ENCODE results near the gene C3orf62. TPM values are rescaled to one million over a fixed set of nuclear protein-coding genes. Genes with fewer than 3 reads are reported as not detected.

C3orf62 gene
- polyA plus RNA-seq, 1 donor (not counting 4 experiments of a cell fraction or from before 2014, with no cell fraction given): 5.2 TPM

DNA sequence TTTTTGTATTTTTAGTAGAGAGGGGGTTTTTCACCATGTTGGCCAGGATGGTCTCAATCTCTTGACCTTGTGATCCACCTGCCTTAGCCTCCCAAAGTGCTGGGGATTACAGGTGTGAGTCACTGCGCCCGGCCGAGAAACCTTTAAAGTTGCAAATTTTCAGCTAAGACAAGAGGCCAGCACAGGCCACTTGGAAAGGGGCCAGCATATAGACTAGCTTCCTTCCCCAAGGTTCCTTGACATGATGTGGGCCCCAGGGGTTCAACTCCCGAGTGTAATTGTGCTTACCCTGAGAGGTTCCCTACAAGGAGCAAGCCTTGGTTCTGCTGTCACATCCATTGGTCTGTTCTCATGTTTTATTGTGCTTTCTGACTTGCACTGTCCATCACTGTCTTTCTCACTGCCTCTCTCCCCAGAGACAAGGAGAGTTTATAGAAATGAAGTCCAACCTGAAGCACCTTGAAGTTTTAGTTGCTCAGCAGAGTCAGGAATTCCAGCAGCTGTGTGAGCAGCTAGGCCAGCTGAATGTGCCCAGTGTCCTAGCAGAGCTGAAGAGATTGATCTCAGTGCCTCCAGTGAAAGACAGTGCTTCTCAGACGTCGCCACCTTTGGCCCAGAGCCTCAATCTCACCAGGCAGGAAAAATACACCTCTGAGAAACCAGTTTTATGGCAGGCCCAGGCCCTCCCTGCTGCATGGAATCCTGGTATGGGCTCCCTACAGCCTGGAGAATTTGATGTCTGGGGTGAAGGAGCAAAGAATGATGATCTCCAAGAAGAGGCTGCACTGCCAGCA lies 21.1 kb downstream of the C3orf62 start:
- Histone ChIP-seq H4K20me1 (ENCODE audit: control insufficient read depth, extremely low read depth, insufficient read depth, low read length) (no peaks in the 10 kb centered on the region), H3K27me3 (ENCODE audit: control insufficient read depth, extremely low read depth, insufficient read depth, low read length) (no peaks in the 10 kb centered on the region), H3K36me3 (ENCODE audit: control insufficient read depth in 2 of 2, extremely low read depth in 1 of 2, insufficient read depth in 2 of 2, low read length in 2 of 2) (no peaks in the 10 kb centered on the region), H3K4me2 (ENCODE audit: control insufficient read depth, extremely low read depth, insufficient read depth, low read depth, low read length) (no peak overlapping the region), H3K9me1 (ENCODE audit: control insufficient read depth, extremely low read depth, insufficient read depth, low read length) (no peaks in the 10 kb centered on the region), H3K4me1 (ENCODE audit: control insufficient read depth, extremely low read depth, insufficient read depth, low read length) (no peaks in the 10 kb centered on the region), H3K9ac (ENCODE audit: control insufficient read depth, extremely low read depth, insufficient read depth, low read length) (no peak overlapping the region), H3K27ac (ENCODE audit: control insufficient read depth, insufficient read depth, low read length) (no peak overlapping the region), H3K9me3 (ENCODE audit: control insufficient read depth, low read depth, low read length) (no peaks in the 10 kb centered on the region), H2AFZ (ENCODE audit: control insufficient read depth, low read length) (no peak overlapping the region), H3K79me2 (ENCODE audit: control insufficient read depth, insufficient read depth, low read length) (no peaks in the 10 kb centered on the region), H3K4me3 (ENCODE audit: control insufficient read depth in 2 of 3, extremely low read depth in 1 of 3, insufficient read depth in 2 of 3, low read depth in 1 of 3, low read length in 3 of 3) (no peak overlapping the region)
- no peak for FAIRE-seq
- TF ChIP-seq EZH2 (IDR thresholded peaks at IDR 0.05; ENCODE audit: low read length): no peak
- TF ChIP-seq, protein P1, sequence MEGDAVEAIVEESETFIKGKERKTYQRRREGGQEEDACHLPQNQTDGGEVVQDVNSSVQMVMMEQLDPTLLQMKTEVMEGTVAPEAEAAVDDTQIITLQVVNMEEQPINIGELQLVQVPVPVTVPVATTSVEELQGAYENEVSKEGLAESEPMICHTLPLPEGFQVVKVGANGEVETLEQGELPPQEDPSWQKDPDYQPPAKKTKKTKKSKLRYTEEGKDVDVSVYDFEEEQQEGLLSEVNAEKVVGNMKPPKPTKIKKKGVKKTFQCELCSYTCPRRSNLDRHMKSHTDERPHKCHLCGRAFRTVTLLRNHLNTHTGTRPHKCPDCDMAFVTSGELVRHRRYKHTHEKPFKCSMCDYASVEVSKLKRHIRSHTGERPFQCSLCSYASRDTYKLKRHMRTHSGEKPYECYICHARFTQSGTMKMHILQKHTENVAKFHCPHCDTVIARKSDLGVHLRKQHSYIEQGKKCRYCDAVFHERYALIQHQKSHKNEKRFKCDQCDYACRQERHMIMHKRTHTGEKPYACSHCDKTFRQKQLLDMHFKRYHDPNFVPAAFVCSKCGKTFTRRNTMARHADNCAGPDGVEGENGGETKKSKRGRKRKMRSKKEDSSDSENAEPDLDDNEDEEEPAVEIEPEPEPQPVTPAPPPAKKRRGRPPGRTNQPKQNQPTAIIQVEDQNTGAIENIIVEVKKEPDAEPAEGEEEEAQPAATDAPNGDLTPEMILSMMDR (optimal IDR thresholded peaks at IDR 0.05 in 1 of 3, IDR thresholded peaks at IDR 0.05 in 1 of 3, conservative IDR thresholded peaks at IDR 0.05 in 1 of 3; ENCODE audit: extremely low read depth in 1 of 3, insufficient read depth in 2 of 3, low read length in 3 of 3): no peak
- DNase-seq (ENCODE audit: low read depth, low spot score): no peak
- dilution Hi-C loops (cut with MboI; ENCODE audit: extremely low pct_ligation_motif_present, low sequenced_read_pairs): no loop called here

- Histone ChIP-seq H3K36me3 (ENCODE audit: control insufficient read depth in 2 of 2, extremely low read depth in 1 of 2, insufficient read depth in 2 of 2, low read length in 2 of 2) (no peaks in the 10 kb centered on the region), H3K9me1 (ENCODE audit: control insufficient read depth, extremely low read depth, insufficient read depth, low read length) (no peaks in the 10 kb centered on the region), H4K20me1 (ENCODE audit: control insufficient read depth, extremely low read depth, insufficient read depth, low read length) (no peaks in the 10 kb centered on the region), H2AFZ (ENCODE audit: control insufficient read depth, low read length) (no peak overlapping the region), H3K79me2 (ENCODE audit: control insufficient read depth, insufficient read depth, low read length) (no peaks in the 10 kb centered on the region), H3K9me3 (ENCODE audit: control insufficient read depth, low read depth, low read length) (no peaks in the 10 kb centered on the region), H3K27me3 (ENCODE audit: control insufficient read depth, extremely low read depth, insufficient read depth, low read length) (no peaks in the 10 kb centered on the region), H3K4me2 (ENCODE audit: control insufficient read depth, extremely low read depth, insufficient read depth, low read depth, low read length) (no peak overlapping the region), H3K4me3 (ENCODE audit: control insufficient read depth in 2 of 3, extremely low read depth in 1 of 3, insufficient read depth in 2 of 3, low read depth in 1 of 3, low read length in 3 of 3) (no peak overlapping the region), H3K4me1 (ENCODE audit: control insufficient read depth, extremely low read depth, insufficient read depth, low read length) (no peaks in the 10 kb centered on the region), H3K27ac (ENCODE audit: control insufficient read depth, insufficient read depth, low read length) (no peak overlapping the region), H3K9ac (ENCODE audit: control insufficient read depth, extremely low read depth, insufficient read depth, low read length) (no peak overlapping the region)
- DNase-seq (ENCODE audit: low read depth, low spot score) (no peak), FAIRE-seq (no peak)
- TF ChIP-seq EZH2 (IDR thresholded peaks at IDR 0.05; ENCODE audit: low read length): no peak
- dilution Hi-C loops (cut with MboI; ENCODE audit: extremely low pct_ligation_motif_present, low sequenced_read_pairs): no loop called here
These were observed 21.9 kb downstream of the C3orf62 start for GRCh38 chr3:49255112-49255511.
